Immature natural killer cell (primary cell): ENCODE data around the gene MALRD1. TPM values are rescaled to one million over a fixed set of nuclear protein-coding genes. Genes with fewer than 3 reads are reported as not detected.
"Not testable (repeated sequence)": the region's sequence is repeated elsewhere in the genome, so short reads cannot be mapped to it uniquely, and the experiment has no call there.

Experiments used
- DNase-seq, 3 donors: peaks; one replicate each; pipeline ENCODE4 v3.0.0; 2022; ENCODE audit warnings: mixed read lengths in 1 of 3
- H3K27ac Mint-ChIP-seq, 6 donors: one replicate each; pipeline ENCODE4 v1.8.0; 2020; ENCODE audit warnings: mixed read lengths in 6 of 6, mild to moderate bottlenecking in 5 of 6, inconsistent platforms in 4 of 6, moderate library complexity in 3 of 6
- H3K27me3 Mint-ChIP-seq, 3 donors: one replicate each; pipeline ENCODE4 v1.8.0; 2020 to 2021; ENCODE audit warnings: low read depth in 3 of 3, mild to moderate bottlenecking in 3 of 3, mixed read lengths in 3 of 3, moderate library complexity in 3 of 3, inconsistent platforms in 1 of 3
- H3K36me3 Mint-ChIP-seq, 3 donors: one replicate each; pipeline ENCODE4 v1.8.0; 2020; ENCODE audit warnings: mixed read lengths in 3 of 3, inconsistent platforms in 2 of 3, mild to moderate bottlenecking in 2 of 3
- H3K4me1 Mint-ChIP-seq, 2 donors: one replicate each; pipeline ENCODE4 v1.8.0; 2020; ENCODE audit warnings: inconsistent platforms in 2 of 2, mild to moderate bottlenecking in 2 of 2, mixed read lengths in 2 of 2, moderate library complexity in 1 of 2
- H3K4me3 Mint-ChIP-seq, 5 donors: one replicate each; pipeline ENCODE4 v1.8.0; 2020; ENCODE audit warnings: mild to moderate bottlenecking in 5 of 5, mixed read lengths in 5 of 5, inconsistent platforms in 3 of 5, moderate library complexity in 3 of 5
- H3K9me3 Mint-ChIP-seq, 6 donors: one replicate each; pipeline ENCODE4 v1.8.0; 2020; ENCODE audit warnings: mild to moderate bottlenecking in 6 of 6, mixed read lengths in 6 of 6, inconsistent platforms in 4 of 6, moderate library complexity in 3 of 6
- polyA plus RNA-seq, 3 donors: library from polyadenylated mRNA; unstranded; fragments of 300-500 nt; fragmentation: Illumina TruSeq; gene quantifications; one replicate each; pipeline ENCODE4 v1.2.3, GENCODE V29; 2021

Gene MALRD1
- polyA plus RNA-seq, 3 donors from 2014 or later, result not detected

- no peaks in the 10 kb centered on the region for H3K4me1 Mint-ChIP-seq
- H3K36me3 Mint-ChIP-seq, result no peaks in the 10 kb centered on the region
- H3K9me3 Mint-ChIP-seq, result peaks cover 0 to 3% (median 0%) of the 10 kb centered on the region in 6 donors
- DNase-seq, result no peak
- H3K4me3 Mint-ChIP-seq, result no peak overlapping the region
- H3K27me3 Mint-ChIP-seq, result peaks cover 2 to 5% (median 3%) of the 10 kb centered on the region in 3 donors
- H3K27ac Mint-ChIP-seq, result no peak overlapping the region
Observed at GRCh38 chr10:19505320-19506312, 457.0 kb downstream of the MALRD1 start.

- DNase-seq, H3K27ac Mint-ChIP-seq, H3K9me3 Mint-ChIP-seq, H3K4me3 Mint-ChIP-seq, H3K27me3 Mint-ChIP-seq, H3K4me1 Mint-ChIP-seq, H3K36me3 Mint-ChIP-seq: not testable (repeated sequence)
Observed at GRCh38 chr10:19510005-19510732, 461.6 kb downstream of the MALRD1 start.

- H3K4me1 Mint-ChIP-seq, result no peaks in the 10 kb centered on the region
- no peak for DNase-seq
- no peak overlapping the region for H3K27ac Mint-ChIP-seq
- no peaks in the 10 kb centered on the region for H3K36me3 Mint-ChIP-seq
- H3K9me3 Mint-ChIP-seq, result peaks cover 0 to 10% (median 2%) of the 10 kb centered on the region in 6 donors
- no peak overlapping the region for H3K4me3 Mint-ChIP-seq
- H3K27me3 Mint-ChIP-seq, result peaks cover 0 to 2% (median 0%) of the 10 kb centered on the region in 3 donors
Observed at GRCh38 chr10:19518109-19518508, 469.5 kb downstream of the MALRD1 start.

GRCh38 chr10:19518632-19519031 is 470.0 kb downstream of the MALRD1 start:
- H3K27ac Mint-ChIP-seq, result no peak overlapping the region
- peaks cover 0 to 2% (median 0%) of the 10 kb centered on the region in 3 donors for H3K27me3 Mint-ChIP-seq
- no peaks in the 10 kb centered on the region for H3K36me3 Mint-ChIP-seq
- peaks cover 0 to 10% (median 2%) of the 10 kb centered on the region in 6 donors for H3K9me3 Mint-ChIP-seq
- H3K4me3 Mint-ChIP-seq, result no peak overlapping the region
- no peak for DNase-seq
- H3K4me1 Mint-ChIP-seq, result no peaks in the 10 kb centered on the region

- no peak overlapping the region for H3K4me3 Mint-ChIP-seq
- H3K27ac Mint-ChIP-seq, result no peak overlapping the region
- H3K4me1 Mint-ChIP-seq, result no peaks in the 10 kb centered on the region
- H3K9me3 Mint-ChIP-seq, result no peaks in the 10 kb centered on the region
- H3K27me3 Mint-ChIP-seq, result no peaks in the 10 kb centered on the region
- no peak for DNase-seq
- no peaks in the 10 kb centered on the region for H3K36me3 Mint-ChIP-seq
Observed at GRCh38 chr10:19531324-19531723, 482.7 kb downstream of the MALRD1 start.

- Mint-ChIP-seq H3K27me3 (no peaks in the 10 kb centered on the region), H3K4me1 (no peaks in the 10 kb centered on the region), H3K36me3 (no peaks in the 10 kb centered on the region), H3K9me3 (no peaks in the 10 kb centered on the region), H3K4me3 (no peak overlapping the region), H3K27ac (no peak overlapping the region)
- no peak for DNase-seq
Observed at GRCh38 chr10:19532411-19532810, 483.8 kb downstream of the MALRD1 start.

- Mint-ChIP-seq H3K27ac (no peak overlapping the region), H3K27me3 (peaks cover 0 to 3% (median 1%) of the 10 kb centered on the region in 3 donors), H3K9me3 (peaks cover 0 to 4% (median 0%) of the 10 kb centered on the region in 6 donors), H3K4me1 (peaks cover 0 to 2% of the 10 kb centered on the region in 2 donors), H3K36me3 (no peaks in the 10 kb centered on the region), H3K4me3 (no peak overlapping the region)
- no peak for DNase-seq
Observed at GRCh38 chr10:19541299-19541698, 492.7 kb downstream of the MALRD1 start.

GRCh38 chr10:19546224-19546623 is 497.6 kb downstream of the MALRD1 start:
- H3K36me3 Mint-ChIP-seq, result peaks cover 0 to 4% (median 0%) of the 10 kb centered on the region in 3 donors
- peaks cover 0 to 1% (median 1%) of the 10 kb centered on the region in 3 donors for H3K27me3 Mint-ChIP-seq
- no peaks in the 10 kb centered on the region for H3K4me1 Mint-ChIP-seq
- H3K9me3 Mint-ChIP-seq, result peaks cover 0 to 24% (median 1%) of the 10 kb centered on the region in 6 donors
- DNase-seq, result no peak
- H3K27ac Mint-ChIP-seq, result no peak overlapping the region
- H3K4me3 Mint-ChIP-seq, result no peak overlapping the region

GRCh38 chr10:19549503-19549902 is 500.9 kb downstream of the MALRD1 start:
- no peak overlapping the region for H3K27ac Mint-ChIP-seq

GRCh38 chr10:19556666-19557065 is 508.1 kb downstream of the MALRD1 start:
- Mint-ChIP-seq H3K4me1 (no peaks in the 10 kb centered on the region), H3K27ac (no peak overlapping the region), H3K9me3 (peaks cover 0 to 7% (median under 1%) of the 10 kb centered on the region in 6 donors), H3K36me3 (no peaks in the 10 kb centered on the region), H3K27me3 (peaks cover 0 to 2% (median 0%) of the 10 kb centered on the region in 3 donors), H3K4me3 (no peak overlapping the region)
- no peak for DNase-seq

More at GRCh38 chr10:19549503-19549902, 500.9 kb downstream of the MALRD1 start:
- peaks cover 0 to 28% (median 4%) of the 10 kb centered on the region in 6 donors for H3K9me3 Mint-ChIP-seq
- H3K4me3 Mint-ChIP-seq, result no peak overlapping the region
- peaks cover 0 to 1% (median 0%) of the 10 kb centered on the region in 3 donors for H3K27me3 Mint-ChIP-seq
- peaks cover 0 to 4% (median 0%) of the 10 kb centered on the region in 3 donors for H3K36me3 Mint-ChIP-seq
- no peak for DNase-seq
- H3K4me1 Mint-ChIP-seq, result no peaks in the 10 kb centered on the region

GRCh38 chr10:19561181-19561580 is 512.6 kb downstream of the MALRD1 start:
- Mint-ChIP-seq H3K4me3 (no peak overlapping the region), H3K27ac (no peak overlapping the region), H3K36me3 (no peaks in the 10 kb centered on the region), H3K27me3 (peaks cover 0 to 3% (median 0%) of the 10 kb centered on the region in 3 donors), H3K4me1 (no peaks in the 10 kb centered on the region), H3K9me3 (peaks cover 0 to 2% (median 0%) of the 10 kb centered on the region in 6 donors)
- DNase-seq, result no peak

GRCh38 chr10:19563388-19564141 is 515.0 kb downstream of the MALRD1 start:
- Mint-ChIP-seq H3K9me3 (peaks cover 0 to 2% (median 0%) of the 10 kb centered on the region in 6 donors), H3K27ac (no peak overlapping the region), H3K36me3 (no peaks in the 10 kb centered on the region), H3K4me3 (no peak overlapping the region), H3K27me3 (peaks cover 0 to 3% (median 0%) of the 10 kb centered on the region in 3 donors), H3K4me1 (no peaks in the 10 kb centered on the region)
- no peak for DNase-seq

- Mint-ChIP-seq H3K9me3 (peaks cover 0 to 2% (median 0%) of the 10 kb centered on the region in 6 donors), H3K4me3 (no peak overlapping the region), H3K4me1 (no peaks in the 10 kb centered on the region)
Observed at GRCh38 chr10:19570120-19570519, 521.5 kb downstream of the MALRD1 start.

More at GRCh38 chr10:19570120-19570519, 521.5 kb downstream of the MALRD1 start:
- DNase-seq, result no peak
- H3K27me3 Mint-ChIP-seq, result no peaks in the 10 kb centered on the region
- no peak overlapping the region for H3K27ac Mint-ChIP-seq
- no peaks in the 10 kb centered on the region for H3K36me3 Mint-ChIP-seq
